Measurements from ENCODE around the gene CPEB2.

GRCh38 chr4:15021946-15022345, 19.7 kb downstream of the CPEB2 start:
- no peak for TF ChIP-seq CTCF (IDR thresholded peaks at IDR 0.05; ENCODE audit: insufficient read depth, low read length)
- no peak for TF ChIP-seq REST (IDR thresholded peaks at IDR 0.05; ENCODE audit: insufficient replicate concordance, low read depth)
- no peak for TF ChIP-seq POLR2AphosphoS5 (IDR thresholded peaks at IDR 0.05; ENCODE audit: low read depth)

Data from HL-60 (cell line).